SIG-M5 (cell line): ENCODE measurements around the gene STK11.

Experiments
- DNase-seq: peaks from one replicate; lab custom pipeline; 2025; lab: John Stamatoyannopoulos, UW

Gene STK11

GRCh38 chr19:1211494-1212234 lies 6.1 kb downstream of the STK11 start:
- DNase-seq = no peak

- no peak for DNase-seq
Observed at GRCh38 chr19:1213391-1214286, 8.1 kb downstream of the STK11 start.

DNA sequence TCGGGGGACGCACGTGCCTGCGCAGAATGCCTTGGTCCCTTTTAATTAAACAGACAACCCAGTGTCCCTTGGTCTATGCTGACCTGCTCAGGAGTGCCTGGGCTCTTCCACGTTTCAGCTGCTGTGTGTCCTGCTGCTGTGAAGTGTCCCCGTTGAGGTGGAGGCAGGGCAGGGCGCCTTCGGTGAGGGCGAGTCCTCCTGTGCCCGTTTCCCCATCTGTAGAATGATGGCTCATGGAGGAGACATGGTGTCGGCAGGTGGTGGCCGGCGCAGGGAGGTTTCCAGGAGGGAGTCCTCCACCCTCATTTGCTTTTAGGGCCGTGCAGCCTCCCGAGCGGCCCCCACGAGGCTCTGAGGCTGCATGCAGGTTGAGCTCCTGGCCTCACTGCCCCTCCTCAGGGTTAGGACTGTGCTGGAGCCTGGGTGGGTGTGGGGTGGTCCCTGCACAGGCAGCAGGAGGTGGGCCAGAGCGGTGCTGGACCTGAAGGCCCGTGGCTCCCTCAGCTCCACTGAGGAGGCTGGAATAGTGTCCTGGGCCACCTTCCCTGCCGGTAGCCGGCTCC lies 8.8 kb downstream of the STK11 start:
- DNase-seq = no peak

- no peak for DNase-seq
Observed at GRCh38 chr19:1214862-1215731, 9.5 kb downstream of the STK11 start.

GRCh38 chr19:1216756-1217155 lies 11.2 kb downstream of the STK11 start:
- DNase-seq = no peak

- no peak for DNase-seq
Observed at GRCh38 chr19:1217366-1217765, 11.8 kb downstream of the STK11 start.

- DNase-seq = no peak
Observed at GRCh38 chr19:1218751-1219567, 13.4 kb downstream of the STK11 start.

- no peak for DNase-seq
Observed at GRCh38 chr19:1219786-1220476, 14.4 kb downstream of the STK11 start.

GRCh38 chr19:1220477-1220930 lies 14.9 kb downstream of the STK11 start:
- DNase-seq = no peak

- DNase-seq = no peak
Observed at GRCh38 chr19:1220976-1221903, 15.7 kb downstream of the STK11 start.

GRCh38 chr19:1221904-1222255 lies 16.3 kb downstream of the STK11 start:
- DNase-seq = no peak

DNA sequence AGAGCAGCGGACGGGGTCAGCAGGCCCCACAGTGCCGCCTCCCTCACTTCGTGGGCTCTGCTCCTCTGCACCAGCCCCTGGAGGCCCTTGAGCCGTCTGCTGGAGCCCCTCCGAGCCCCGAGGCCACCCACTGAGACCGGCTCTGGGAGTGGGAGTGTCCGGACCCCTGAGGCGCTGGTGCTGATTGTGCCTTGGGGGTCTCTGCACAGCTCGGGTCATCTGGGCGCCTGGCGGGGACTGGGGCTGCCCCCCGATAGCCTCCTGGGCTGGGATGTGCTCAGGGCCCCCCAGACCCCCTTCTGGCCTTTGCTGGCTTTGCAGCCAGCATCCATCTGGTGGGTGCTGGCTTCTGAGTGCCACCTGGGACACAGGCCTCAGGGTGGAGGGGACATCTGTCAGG lies 16.8 kb downstream of the STK11 start:
- no peak for DNase-seq

DNA sequence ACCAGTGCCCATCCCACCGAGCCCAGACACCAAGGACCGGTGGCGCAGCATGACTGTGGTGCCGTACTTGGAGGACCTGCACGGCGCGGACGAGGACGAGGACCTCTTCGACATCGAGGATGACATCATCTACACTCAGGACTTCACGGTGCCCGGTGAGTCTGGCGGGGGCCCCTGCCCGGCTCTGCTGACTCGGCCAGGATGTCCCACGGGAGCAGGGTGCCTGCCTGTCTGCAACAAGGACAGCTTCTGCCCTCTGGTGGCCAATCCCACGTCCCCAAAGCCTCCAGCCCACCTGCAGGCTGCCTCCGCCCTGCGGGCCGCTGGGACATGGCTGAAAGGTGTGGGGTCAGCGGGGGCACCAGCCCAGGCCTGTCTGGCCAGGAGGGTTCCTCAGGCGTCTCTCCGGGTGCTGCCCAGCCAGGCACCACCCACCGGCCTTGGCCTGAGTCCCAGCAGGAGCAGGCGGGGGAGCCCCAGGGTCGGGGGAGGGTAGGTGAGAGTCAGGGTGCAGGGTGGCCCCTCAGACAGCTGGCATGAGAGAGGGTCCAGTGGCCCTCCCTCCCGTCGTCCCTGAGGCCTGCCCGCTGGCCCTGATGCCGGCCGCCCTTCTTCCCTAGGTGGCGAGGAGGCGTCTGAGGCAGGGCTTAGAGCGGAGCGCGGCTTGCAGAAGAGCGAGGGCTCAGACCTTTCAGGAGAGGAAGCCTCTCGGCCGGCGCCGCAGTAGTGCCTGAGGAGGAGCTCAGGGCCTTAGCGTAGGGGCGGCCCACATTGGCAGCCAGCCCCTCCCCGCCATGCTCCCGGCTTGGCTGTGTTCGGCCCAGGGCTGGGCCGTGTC lies 17.7 kb downstream of the STK11 start:
- DNase-seq = no peak

- DNase-seq = no peak
Observed at GRCh38 chr19:1224047-1224825, 18.7 kb downstream of the STK11 start.

- DNase-seq = no peak
Observed at GRCh38 chr19:1224847-1225246, 19.3 kb downstream of the STK11 start.

GRCh38 chr19:1225440-1226226 lies 20.1 kb downstream of the STK11 start:
- DNase-seq = no peak

- DNase-seq = no peak
Observed at GRCh38 chr19:1226227-1226518, 20.6 kb downstream of the STK11 start.
